DLD1 (cell line): ENCODE results near the gene SSC4D.
"Not testable (repeated sequence)": the region's sequence is repeated elsewhere in the genome, so short reads cannot be mapped to it uniquely, and the experiment has no call there.

ENCODE experiments used
- in situ Hi-C: cut with HindIII; loops from 2 replicates; pipeline ENCODE4 v1.10.0; 2017; ENCODE audit warnings: low sequenced_read_pairs

SSC4D gene

DNA sequence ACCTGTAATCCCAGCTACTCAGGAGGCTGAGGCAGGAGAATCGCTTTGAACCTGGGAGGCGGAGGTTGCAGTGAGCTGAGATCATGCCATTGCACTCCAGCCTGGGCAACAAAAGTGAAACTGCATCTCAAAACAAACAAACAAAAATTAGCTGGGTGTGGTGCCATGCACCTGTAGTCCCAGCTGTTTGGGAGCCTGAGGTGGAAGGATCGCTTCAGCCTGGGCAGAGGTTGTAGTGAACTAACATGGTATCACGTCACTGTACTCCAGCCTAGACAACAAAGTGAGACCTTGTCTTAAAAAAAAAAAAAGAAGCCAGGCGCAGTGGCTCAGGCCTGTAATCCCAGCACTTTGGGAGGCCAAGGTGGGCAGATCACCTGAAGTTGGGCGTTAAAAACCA, 21.7 kb downstream of the SSC4D start:
- in situ Hi-C loops = not testable (repeated sequence)

DNA sequence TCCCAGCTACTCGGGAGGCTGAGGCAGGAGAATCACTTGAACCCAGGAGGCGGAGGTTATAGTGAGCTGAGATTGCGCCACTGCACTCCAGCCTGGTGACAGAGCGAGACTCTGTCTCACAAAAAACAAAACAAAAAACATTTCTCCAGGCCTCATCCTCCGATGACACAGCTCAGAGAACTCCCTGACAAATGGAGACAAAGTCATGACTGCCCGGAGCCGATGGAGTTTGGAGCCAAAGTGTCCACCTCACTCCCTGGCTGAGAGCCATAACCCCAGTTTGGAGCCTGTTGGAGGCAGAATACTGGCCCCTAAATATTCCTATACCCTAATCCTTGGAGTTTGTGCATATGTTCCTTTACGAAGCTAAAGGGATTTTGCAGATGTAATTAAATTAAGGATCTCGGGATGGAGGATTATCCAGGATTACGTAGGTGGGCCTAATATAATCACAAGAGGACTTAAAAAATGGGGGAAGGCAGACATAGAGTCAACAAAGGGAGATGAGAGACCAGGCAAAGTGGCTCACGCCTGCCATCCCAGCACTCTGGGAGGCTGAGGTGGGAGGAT, 22.7 kb downstream of the SSC4D start:
- in situ Hi-C loops = no loop called here

DNA sequence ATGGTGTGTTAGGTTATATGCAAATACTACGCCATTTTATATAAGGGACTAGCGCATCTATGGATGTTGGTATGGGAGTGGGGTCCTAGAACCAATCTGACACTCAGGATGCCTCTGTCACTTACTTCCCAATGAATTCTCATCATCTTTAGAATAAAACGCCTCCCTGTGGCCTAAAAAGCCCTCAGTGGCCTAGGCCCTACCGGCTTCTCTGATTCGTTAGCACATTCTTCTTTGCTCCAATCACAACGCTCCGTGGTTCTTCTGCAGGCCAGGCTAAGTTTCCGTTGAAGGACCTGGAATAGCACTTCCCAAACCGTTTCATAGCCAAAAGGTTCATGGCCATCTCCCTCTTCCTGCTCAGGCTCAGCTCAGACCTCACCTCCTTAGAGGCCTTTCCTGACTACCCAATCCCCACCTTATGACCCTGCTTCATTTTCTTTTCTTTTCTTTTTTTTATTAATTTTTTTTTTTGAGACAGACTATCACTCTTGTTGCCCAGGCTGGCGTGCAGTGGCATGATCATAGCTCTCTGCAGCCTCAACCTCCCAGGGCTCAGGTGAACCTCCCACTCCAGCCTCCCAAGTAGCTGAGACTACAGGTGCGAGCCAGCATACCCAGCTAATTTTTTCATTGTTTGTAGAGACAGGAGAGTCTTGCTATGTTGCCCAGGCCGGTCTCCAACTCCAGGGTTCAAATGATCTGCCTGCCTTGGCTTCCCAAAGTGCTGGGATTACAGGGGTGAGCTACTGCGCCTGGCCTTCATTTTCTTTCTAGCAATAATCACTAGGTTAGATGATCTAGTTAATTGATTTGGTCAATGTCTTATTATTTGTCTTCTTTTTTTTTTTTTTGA, 26.2 kb downstream of the SSC4D start:
- in situ Hi-C loops = no loop called here

DNA sequence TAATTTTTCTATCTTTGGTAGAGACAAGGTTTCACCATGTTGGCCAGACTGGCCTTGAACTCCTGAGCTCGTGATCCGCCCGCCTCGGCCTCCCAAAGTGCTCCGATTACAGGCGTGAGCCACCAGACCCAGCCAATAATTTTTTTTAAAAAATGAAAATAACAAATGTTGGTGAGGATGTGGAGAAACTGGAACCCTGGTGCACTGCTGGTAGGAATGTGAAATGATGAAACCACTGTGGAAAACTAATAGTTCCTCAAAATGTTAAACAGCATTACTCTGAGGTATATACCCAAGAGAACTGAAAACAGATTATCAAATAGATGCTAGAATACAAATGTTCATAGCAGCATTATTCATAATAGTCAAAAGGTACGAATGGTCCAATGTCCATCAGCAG, 27.7 kb downstream of the SSC4D start:
- in situ Hi-C loops = no loop called here

DNA sequence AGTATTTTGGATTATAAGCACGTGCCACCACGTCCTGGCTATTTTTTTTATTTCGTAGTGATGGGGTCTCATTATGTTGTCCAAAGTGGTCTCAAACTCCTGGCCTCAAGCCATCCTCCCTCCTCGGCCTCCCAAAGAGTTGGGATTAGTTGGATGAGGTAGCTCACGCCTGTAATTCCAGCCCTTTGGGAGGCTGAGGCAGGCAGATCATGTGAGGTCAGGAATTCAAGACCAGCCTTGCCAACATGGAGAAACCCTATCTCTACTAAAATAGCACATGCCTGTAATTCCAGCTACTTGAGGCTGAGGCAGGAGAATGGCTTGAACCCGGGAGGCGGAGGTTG, 28.9 kb downstream of the SSC4D start:
- in situ Hi-C loops = no loop called here

DNA sequence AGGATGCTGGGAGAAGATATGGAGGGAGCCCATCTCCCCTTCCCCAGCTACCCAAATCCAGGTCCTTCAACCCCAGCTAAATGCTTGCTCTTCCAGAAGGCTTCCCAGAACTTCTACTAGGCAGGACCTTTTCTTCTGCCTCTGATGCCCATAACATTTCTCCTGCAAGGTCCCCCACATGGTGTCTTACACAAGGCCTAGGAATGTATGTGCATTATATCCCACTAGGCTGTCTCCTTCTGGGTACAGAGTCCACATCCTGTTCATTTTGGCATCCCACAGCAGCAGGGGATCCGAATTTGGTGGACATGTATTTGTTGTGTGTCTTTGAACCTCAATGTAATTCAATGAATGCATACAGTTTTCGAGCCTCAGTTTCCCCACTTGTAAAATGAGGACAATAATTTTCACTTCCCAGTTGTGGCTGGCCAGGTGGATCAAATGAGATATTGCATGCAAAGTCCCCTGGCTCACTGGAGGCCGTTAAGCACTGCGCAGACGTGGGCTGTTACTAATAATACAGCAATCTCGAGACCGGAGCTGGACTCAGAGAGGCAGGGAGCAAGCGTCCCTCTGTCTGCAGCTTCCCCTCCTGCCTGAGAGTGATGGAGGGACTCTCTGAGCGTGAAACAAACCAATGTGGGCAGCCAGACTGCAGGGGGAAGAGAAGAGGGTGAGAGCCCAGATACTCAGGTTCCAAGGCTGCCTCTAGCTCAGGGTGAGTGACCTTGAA, 32.1 kb downstream of the SSC4D start:
- in situ Hi-C loops = no loop called here

DNA sequence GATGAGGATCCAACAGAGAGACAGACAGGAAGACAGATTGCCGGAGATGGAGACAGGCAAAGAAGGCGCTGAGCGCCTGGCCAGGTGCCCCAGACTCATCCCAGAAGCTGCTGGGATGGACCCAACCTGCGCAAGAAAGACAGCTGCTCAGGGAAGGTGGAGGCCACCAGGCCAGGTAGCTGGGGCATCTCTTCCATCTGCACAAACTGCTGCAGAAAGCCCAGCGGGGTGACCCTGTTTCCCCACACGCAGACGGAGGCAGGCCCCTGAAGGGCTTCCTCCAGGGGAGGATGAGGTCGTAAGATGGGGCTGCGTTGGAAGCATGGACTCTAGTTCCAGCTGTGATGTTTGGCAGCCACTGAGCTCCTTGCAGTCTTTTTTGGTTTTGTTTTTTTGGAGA, 34.2 kb downstream of the SSC4D start:
- in situ Hi-C loops = no loop called here

DNA sequence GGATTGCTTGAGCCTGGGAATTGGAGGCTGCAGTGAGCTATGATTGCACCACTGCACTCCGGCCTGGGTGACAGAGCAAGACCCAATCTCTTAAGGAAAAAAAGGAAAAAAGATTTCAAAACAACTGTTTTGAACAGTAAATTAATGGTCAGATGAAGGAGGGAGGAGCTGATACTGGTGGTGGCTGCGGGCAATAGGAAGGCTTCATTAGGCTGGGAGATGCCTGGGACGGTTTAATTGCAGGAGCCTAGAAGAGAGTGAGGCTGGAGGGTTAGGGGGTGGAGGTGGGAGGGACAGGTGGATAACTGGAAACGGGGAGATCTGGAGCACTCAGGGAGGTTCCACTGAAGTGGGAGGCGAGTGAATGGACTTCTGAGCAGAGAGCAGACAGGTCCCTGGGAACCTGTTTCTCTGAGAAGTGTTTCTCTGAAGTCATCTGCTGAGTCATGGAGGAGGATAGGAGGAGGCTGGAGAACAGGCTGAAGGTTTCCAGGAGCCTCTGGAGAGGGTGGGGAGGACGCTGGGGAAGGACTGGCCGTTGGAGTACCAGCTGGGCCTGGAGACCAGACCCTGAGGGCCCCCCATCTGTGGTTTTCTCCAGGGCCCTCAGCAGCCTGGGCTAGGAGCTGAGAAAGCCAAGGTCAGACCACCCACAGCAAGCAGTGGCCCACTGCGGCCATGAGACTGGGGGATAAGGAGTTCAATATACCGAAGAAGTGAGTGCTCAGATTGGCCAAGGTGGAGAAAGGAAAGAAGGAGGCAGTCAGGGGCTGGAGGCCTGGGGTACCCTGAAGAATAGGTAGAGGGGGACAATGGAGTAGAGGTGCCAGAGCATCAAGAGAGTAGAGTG, 36.3 kb downstream of the SSC4D start:
- in situ Hi-C loops = no loop called here

DNA sequence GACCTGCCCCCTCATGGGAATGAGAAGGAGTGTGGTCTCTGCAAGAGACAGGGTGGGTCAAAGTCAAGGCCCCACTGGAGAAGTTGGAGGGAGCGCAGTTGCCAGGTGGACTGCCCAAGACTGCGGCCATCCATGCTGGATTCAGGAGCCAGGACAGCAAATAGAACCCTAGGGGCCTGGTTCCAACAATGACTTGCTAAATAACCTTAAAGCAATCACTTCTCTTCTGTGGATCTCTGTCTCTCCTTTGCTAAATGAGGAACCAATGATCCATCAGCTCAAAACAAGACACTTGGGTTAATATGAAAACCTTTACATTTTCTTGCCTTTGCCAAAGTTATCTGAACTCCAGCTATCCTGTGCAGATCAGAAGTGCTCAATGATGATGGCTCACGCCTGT, 38.1 kb downstream of the SSC4D start:
- in situ Hi-C loops = no loop called here

DNA sequence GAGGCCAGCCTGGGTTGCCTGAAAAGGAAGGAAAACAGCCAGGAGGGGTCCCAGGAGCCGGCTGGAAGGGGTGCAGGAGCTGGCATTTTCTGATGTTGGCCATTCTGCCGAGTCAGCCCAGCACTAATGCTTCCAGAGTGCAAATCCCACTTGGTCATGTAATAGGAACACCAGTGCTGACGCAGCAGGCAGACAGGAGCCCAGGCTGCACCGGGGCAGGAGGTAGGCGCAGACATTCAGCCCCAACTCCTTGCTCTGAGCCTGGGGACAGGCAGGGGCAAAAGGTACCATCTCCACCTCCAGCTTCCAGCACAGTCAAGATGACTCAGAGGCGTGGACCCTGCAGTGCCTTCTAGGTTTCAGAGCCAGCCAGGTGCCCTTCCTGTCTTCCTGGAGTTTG, 40.5 kb downstream of the SSC4D start:
- in situ Hi-C loops = no loop called here

DNA sequence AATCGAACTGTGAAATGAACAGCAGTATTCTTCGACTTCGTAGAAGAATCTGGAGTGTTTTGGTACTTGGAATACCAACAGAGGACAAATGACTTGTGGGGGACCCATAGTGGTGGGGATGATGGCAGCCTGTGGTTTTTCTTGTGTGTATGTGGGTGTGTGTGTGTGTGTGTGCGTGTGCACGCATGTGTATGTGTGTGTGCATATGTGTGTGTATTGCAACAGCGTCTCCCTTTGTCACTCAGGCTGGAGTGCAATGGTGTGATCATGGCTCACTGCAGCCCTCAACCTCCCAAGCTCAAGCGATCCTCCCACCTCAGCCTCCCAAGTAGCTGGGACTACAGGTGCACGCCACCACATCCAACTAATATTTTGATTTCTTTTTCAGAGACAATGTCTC, 41.3 kb downstream of the SSC4D start:
- in situ Hi-C loops = no loop called here

DNA sequence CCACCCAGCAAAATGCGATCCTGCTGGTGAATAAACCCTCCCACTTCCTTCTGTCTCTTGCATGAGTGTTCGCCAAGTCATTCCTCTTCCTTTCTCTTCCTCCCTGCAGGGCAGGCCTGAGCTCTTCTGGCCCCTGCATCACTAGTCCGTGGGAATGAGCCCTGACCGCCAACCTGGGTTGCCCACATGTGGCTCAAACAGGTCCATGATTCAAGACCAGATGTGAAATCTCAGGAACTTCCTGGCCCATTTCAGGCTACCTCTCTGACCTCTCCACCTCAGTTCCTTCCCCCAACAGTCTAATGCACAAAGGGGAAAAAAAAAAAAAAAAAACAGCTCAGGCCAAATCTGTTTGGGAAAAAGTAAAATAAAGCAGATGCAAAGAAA, 45.3 kb downstream of the SSC4D start:
- in situ Hi-C loops = no loop called here

DNA sequence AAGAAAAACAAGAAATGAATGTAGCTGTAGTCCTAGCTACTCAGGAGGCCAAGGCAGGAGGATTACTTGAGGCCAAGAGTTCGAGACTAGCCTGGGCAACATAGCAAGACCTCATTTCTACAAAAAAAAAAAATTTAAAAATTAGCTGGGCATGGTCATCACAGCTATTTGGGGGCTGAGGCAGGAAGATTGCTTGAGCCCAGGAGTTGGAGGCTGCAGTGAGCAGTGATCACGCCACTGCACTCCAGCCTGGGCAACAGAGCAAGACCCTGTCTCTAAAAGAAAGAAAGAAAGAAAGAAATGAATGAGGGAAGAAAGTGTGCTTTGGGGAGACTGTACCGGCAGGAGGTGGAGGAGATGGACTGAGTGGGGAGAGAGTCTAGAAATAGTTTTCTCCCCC, 45.7 kb downstream of the SSC4D start:
- in situ Hi-C loops = not testable (repeated sequence)

DNA sequence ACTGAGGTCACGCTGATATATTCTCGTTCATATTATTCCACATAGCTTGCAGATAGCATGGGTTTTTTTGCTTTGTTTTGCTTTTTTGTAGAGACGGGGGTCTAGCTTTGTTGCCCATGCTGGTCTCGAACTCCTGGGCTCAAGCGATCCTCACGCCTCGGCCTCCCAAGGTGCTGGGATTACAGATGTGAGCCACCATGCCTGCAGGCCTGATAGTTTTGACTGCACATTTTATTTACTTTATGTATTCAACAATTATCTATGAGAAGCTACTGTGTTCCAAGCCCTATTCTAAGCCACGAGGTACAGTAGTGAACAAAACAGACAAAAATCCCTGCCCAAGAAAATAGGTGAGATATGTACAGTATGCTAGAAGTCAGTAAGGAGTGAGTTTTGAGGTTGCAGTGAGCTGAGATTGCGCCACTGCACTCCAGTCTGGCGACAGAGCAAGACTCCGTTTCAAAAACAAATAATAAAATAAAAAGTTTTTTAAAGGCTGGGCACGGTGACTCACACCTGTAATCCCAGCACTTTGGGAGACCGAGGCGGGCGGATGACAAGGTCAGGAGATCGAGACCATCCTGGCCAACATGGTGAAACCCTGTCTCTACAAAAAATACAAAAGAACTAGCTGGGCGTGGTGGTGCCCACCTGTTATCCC, 49.4 kb downstream of the SSC4D start:
- in situ Hi-C loops = no loop called here

DNA sequence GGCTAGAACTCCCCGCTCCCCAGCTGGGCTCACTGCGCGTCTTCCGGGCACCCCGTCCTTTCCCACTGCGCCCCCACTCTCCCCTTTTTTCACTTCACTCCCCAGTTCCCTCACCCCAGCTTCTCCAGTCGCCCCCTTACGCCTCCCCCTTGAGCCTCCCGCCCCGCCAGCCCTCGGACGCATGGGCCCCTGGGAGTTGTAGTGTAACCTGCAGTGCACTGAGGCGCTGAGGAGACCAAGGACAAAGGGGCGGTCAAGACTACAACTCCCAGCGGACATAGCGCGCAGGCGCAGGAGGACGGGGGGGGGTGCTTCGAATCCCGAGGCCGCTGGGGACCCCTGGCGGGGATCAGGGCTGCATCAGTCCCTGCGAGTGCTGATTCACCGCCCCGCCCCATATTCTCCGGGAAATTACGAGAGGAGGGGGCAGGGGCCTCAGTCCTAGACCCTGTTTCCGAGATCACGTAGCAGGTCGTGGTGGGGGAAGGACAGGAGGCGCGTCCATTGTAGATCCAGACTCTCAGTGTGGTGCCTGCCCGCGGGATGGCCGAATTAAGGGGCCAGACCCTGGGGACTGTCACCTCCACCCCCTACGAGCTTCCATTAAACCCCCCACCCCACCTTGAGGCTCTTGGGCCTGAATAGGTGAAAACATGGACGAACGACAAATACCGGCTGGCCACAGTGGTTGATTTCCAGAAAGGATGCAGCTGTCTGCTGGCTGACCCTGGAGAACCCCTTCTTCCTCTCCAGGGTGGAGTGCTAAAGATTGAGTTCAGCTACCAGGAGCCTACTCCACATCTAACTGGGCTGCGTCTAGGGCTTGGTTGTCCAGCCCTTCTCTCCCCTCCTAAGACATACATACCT, 50.2 kb downstream of the SSC4D start:
- in situ Hi-C loops = no loop called here

DNA sequence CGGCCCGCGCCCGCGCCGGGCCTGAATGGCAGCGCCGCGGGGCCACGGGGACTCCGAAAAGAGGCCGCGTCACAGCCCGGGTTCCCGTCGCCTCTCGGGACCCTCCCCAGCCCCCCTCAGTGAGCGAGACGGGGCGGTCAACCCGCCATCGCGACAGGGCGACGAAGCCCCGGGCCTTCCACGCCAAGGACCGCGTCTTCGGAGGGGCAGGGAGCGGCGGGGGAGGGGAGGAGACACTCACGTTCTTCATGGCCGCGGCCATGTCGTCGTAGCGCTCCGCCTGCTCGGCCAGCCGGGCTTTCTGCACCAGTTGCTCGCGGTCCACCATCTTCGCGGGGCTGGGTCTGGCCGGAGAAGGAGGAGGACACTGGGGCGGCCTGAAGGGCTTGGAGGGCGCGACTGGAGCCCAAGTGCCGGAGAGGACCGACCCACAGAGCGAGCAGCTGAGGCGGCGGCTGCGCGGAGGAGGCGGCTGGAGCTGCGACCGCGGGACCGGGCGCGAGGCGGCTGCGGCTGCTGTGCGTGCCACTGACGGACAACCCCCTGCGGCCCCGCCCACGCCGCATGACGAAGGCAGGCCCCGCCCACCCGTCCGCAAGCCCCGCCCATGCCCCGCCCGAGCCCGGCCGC, 50.9 kb downstream of the SSC4D start, which contains the start of gene YWHAG:
Gene YWHAG (minus strand): TSS at position 511 of the 630 bp plus-strand sequence. CDS start 183 bp downstream, at position 328.
- in situ Hi-C loops = no loop called here

DNA sequence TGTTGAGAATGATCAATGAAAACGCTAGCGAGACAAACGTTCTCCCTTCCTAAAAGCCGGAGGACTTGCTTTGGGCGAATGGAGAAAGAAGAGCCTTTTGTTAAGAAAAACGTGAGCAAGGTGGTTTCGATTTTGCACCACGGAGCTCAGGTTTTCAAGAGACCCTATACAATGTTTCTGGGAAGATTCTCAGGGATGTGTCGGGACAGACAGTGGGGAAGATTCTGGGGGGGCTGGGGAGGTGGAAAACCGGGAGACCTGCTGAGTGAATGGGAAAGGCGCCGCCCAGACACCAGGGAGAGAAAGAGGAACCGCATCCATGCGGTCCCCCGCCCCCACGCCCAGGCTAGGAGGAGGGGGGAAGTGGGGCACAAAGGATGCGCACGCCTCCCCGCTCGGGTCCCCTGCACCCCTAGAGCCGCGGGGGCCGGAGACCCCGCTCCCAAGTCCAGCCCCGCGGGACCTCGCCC, 51.5 kb downstream of the SSC4D start:
- in situ Hi-C loops = no loop called here

DNA sequence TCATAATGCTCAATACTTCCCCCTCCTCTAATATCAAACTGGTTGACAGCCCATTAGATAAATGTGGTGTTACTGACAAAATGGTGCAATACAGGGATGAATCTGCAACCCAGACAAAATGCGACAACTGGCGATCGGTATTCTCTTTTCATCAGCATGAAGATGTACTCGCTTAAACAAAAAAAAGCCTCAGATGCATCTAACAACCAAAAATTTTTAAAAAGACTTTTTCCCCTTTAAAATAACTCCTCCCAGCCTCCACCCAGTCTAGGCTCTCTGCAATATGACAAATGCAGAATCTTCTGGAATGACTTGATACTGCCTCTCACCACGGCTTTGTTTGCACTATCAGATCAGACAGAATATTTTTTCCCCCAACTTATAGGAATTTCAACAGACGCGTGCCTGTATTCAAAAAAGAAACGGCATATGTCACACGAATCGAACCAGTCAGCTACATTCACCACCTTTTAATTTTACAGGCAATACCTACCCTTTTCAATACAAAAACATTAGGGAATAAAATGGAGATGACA, 52.0 kb downstream of the SSC4D start:
- in situ Hi-C loops = no loop called here

DNA sequence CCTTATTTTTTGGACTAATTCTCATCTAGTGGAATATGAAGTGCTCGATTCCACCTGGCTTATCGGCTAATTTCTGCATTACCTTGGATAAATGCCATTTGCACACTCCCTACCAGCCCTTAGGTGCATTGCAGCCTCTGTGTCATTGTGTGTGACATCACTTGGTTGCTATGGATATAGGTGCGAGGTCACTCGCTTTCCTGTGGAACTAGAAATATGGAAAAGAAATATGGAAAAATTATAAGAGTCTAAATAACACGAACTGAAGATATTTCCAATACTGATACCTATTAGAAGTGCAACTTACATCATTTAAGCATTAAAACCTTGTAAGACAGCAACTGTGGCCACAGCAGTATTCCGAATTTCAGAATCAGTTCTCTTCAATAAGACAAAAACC, 52.7 kb downstream of the SSC4D start:
- in situ Hi-C loops = no loop called here
